Activated CD4-positive, alpha-beta memory T cell treated with anti-CD3 and anti-CD28 coated beads for 36 hours (primary cell): Measurements from ENCODE around the gene NCOA1. TPM values are rescaled to one million over a fixed set of nuclear protein-coding genes. Genes with fewer than 3 reads are reported as not detected.
"Not testable (repeated sequence)": the region's sequence is repeated elsewhere in the genome, so short reads cannot be mapped to it uniquely, and the experiment has no call there.

Experiments used
- CTCF ChIA-PET: fragments of 350-600 bp; sonication (Branson Sonifier 250); formaldehyde crosslinking; loops from one replicate; lab custom pipeline; 2021; ENCODE audit warnings: antibody characterized with exemption, inconsistent platforms; lab: Charles Lee
- POLR2A ChIA-PET: fragments of 350-600 bp; sonication (Branson Sonifier 250); formaldehyde crosslinking; loops from one replicate; lab custom pipeline; 2021; ENCODE audit warnings: antibody characterized with exemption; lab: Charles Lee
- DNase-seq: peaks from one replicate; pipeline ENCODE4 v3.0.0-alpha.2; 2020
- H3K27ac Mint-ChIP-seq: one replicate; pipeline ENCODE4 v1.8.0; 2021; ENCODE audit warnings: mixed read lengths
- H3K27me3 Mint-ChIP-seq: one replicate; pipeline ENCODE4 v1.8.0; 2021; ENCODE audit warnings: mixed read lengths
- H3K36me3 Mint-ChIP-seq: one replicate; pipeline ENCODE4 v1.8.0; 2021; ENCODE audit warnings: mixed read lengths
- H3K4me1 Mint-ChIP-seq: one replicate; pipeline ENCODE4 v1.8.0; 2021; ENCODE audit warnings: low read depth, mixed read lengths
- H3K4me3 Mint-ChIP-seq: one replicate; pipeline ENCODE4 v1.8.0; 2021; ENCODE audit warnings: mild to moderate bottlenecking, mixed read lengths
- H3K9me3 Mint-ChIP-seq: one replicate; pipeline ENCODE4 v1.8.0; 2021; ENCODE audit warnings: mixed read lengths
- intact Hi-C: fragments of 100-400 bp; cut with micrococcal nuclease; formaldehyde crosslinking; loops from one replicate; pipeline ENCODE4 v1.15.1; 2023
- total RNA-seq, 2 experiments: library from RNA; stranded (reverse); gene quantifications; one replicate each; pipeline ENCODE4 v1.2.3, GENCODE V29; 2021

The NCOA1 gene
- total RNA-seq, 2 experiments from 2014 or later: 21.3 to 24.0 TPM

DNA sequence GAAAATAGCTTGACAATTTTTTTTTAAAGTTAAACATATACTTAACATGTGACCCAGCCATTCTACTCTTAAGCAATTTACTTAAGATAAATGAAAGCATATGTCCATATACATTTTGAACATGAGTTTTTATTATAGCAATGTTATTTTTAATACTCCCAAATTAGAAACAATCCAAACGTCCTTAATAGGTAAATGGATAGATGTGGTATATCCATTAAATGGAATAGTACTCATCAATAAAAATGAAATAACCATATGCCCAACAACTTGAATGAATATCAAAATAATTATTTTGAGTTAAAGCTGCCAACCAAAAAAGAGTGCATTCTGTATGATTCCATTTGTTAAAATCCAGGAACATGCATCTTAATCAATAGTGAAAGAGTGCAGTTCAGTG lies 29.1 kb downstream of the NCOA1 start:
- H3K4me1 Mint-ChIP-seq: peaks cover 48% of the 10 kb centered on the region
- no peak overlapping the region for H3K4me3 Mint-ChIP-seq
- H3K36me3 Mint-ChIP-seq: no peaks in the 10 kb centered on the region
- ChIA-PET CTCF (interaction anchor here (0.6 to 1.2 kb wide), 5 partner anchors 8 to 455 kb away, joined by 3 to 4 read pairs (median 3); no protein-coding TSS in a partner anchor), POLR2A (interaction anchor here (0.6 to 1.9 kb wide), 4 partner anchors 29 to 688 kb away, joined by 3 to 4 read pairs (median 4); partner anchors contain the start of gene NCOA1)
- intact Hi-C loops: loop anchor here (2.0 kb wide), 2 partner anchors 27 to 183 kb away; no protein-coding TSS in a partner anchor
- DNase-seq: no peak
- no peaks in the 10 kb centered on the region for H3K27me3 Mint-ChIP-seq
- H3K27ac Mint-ChIP-seq: no peak overlapping the region
- peaks cover 4% of the 10 kb centered on the region for H3K9me3 Mint-ChIP-seq

DNA sequence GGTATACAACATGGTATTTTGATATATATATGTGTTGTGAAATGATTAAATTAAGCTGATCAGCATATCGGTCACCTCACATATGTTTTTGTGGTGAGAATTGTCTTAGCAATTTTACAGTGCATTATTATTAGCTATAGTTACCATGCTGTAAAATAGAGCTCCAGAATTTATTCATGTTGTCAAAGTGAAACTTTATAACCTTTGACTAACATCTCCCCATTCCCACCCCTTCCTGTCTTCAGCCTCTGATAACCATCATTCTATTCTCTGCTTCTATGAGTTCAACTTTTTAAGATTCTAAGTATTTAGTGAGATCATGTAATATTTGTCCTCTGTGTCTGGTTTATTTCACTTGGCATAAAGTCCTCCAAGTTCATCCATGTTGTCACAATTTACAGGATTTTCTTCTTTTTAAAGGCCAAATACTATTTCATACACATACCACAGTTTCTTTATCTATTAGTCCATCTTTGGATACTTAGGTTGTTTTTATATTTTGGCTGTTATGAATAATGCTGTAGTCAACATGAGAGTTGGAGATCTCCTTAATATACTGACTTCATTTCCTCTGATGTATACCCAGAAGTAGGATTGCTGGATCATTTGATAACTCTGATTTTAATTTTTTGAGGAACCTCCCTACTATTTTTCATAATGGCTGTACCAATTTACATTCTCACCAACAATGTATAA lies 30.3 kb downstream of the NCOA1 start:
- Mint-ChIP-seq H3K4me3 (no peak overlapping the region), H3K9me3 (peaks cover 4% of the 10 kb centered on the region), H3K27ac (peak overlapping the region; percentile 66), H3K27me3 (no peaks in the 10 kb centered on the region), H3K36me3 (no peaks in the 10 kb centered on the region), H3K4me1 (peaks cover 51% of the 10 kb centered on the region)
- no peak for DNase-seq
- intact Hi-C loops: loop anchor here (2.0 kb wide), 2 partner anchors 29 to 181 kb away; no protein-coding TSS in a partner anchor
- ChIA-PET POLR2A (interaction anchor here (0.6 to 1.9 kb wide), 6 partner anchors 9 to 115 kb away, joined by 3 to 9 read pairs (median 4); partner anchors contain the start of gene NCOA1), CTCF (interaction anchor here (0.6 to 1.2 kb wide), 4 partner anchors 9 to 56 kb away, joined by 3 to 4 read pairs (median 4); partner anchors contain the start of gene NCOA1)

DNA sequence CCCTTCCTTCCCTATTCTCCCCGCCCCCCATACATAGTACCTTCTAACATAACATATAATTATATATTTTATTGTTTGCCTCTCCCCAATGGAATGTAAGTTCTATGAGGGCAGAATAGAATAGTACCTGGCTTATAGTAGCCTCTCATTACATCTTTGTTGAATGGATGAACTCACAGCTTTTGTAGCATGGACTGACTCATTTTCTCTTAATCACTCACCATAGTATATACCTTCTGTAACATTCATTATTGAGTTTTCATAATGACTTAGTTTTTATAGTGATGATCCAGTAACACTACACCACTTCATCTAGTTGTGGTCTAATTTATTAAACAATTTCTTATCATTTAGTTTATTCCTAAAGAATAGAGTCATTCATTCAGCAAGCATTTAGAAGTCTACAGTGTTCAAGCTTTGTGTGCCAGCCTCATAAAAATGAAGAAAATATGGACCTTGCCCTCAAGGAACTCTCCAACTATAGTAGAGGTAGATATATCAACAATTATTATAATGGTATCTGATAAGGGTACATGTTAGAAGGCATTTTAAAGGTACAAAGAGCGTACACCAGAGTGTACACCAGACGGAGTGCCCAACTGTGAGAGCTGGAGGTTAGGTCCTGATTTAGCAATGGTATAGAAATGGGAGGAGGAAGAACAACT lies 31.1 kb downstream of the NCOA1 start:
- peaks cover 46% of the 10 kb centered on the region for H3K4me1 Mint-ChIP-seq
- H3K27me3 Mint-ChIP-seq: no peaks in the 10 kb centered on the region
- no peaks in the 10 kb centered on the region for H3K36me3 Mint-ChIP-seq
- H3K4me3 Mint-ChIP-seq: no peak overlapping the region
- peaks cover 4% of the 10 kb centered on the region for H3K9me3 Mint-ChIP-seq
- intact Hi-C loops: loop anchor here (1.0 to 2.0 kb wide), 5 partner anchors 10 to 181 kb away; no protein-coding TSS in a partner anchor
- ChIA-PET CTCF (interaction anchor here (0.9 kb wide), 1 partner anchor 16 kb away, joined by 6 read pairs; no protein-coding TSS in a partner anchor), POLR2A (interaction anchor here (0.6 to 1.9 kb wide), 4 partner anchors 15 to 65 kb away, joined by 3 to 9 read pairs (median 4); partner anchors contain the start of gene NCOA1)
- no peak for DNase-seq
- peak overlapping the region; percentile 66 for H3K27ac Mint-ChIP-seq

DNA sequence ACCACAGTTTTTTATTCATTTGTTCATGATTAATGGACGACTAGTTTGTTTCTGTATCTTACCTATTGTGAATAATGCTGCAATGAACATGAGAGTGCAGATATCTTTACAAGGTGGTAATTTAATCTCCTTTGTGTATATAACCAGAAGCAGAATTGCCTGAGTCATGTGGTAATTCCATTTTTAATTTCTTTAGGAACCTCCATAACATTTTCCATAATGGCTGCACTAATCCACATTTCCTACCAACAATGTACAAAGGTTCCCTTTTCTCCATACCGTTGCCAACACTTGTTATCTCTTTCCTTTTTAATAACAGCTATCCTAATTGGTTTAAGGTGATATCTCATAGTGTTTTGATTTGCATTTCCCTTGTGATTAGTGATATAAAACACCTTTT lies 36.5 kb downstream of the NCOA1 start:
- peaks cover 23% of the 10 kb centered on the region for H3K36me3 Mint-ChIP-seq
- peaks cover 18% of the 10 kb centered on the region for H3K4me1 Mint-ChIP-seq
- no peaks in the 10 kb centered on the region for H3K27me3 Mint-ChIP-seq
- peaks cover 30% of the 10 kb centered on the region for H3K9me3 Mint-ChIP-seq
- no peak overlapping the region for H3K27ac Mint-ChIP-seq
- CTCF ChIA-PET: no interaction called here
- intact Hi-C loops: no loop called here
- POLR2A ChIA-PET: no interaction called here
- no peak overlapping the region for H3K4me3 Mint-ChIP-seq
- DNase-seq: no peak

DNA sequence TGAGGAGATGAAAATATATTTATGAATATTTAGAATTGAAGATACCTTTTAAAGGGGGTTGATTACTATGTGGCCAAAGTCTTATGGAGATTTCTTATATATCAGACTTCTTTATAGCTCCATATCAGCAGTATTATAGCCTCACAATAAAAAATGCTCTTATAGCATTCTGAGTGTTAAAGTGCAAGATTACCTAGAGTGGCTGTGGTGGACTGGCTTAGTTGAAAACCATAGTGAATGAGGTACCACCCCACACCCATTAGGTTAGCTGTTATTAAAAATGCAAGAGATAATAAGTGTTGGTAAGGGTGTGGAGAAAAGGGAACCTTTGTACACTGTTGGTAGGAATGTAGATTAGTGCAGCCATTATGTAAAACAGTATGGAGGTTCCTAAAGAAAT lies 39.7 kb downstream of the NCOA1 start:
- CTCF ChIA-PET: no interaction called here
- H3K4me1 Mint-ChIP-seq: peaks cover 28% of the 10 kb centered on the region
- no peaks in the 10 kb centered on the region for H3K27me3 Mint-ChIP-seq
- POLR2A ChIA-PET: no interaction called here
- no peak overlapping the region for H3K27ac Mint-ChIP-seq
- intact Hi-C loops: no loop called here
- peaks cover 45% of the 10 kb centered on the region for H3K9me3 Mint-ChIP-seq
- no peak for DNase-seq
- peaks cover 28% of the 10 kb centered on the region for H3K36me3 Mint-ChIP-seq
- H3K4me3 Mint-ChIP-seq: no peak overlapping the region

DNA sequence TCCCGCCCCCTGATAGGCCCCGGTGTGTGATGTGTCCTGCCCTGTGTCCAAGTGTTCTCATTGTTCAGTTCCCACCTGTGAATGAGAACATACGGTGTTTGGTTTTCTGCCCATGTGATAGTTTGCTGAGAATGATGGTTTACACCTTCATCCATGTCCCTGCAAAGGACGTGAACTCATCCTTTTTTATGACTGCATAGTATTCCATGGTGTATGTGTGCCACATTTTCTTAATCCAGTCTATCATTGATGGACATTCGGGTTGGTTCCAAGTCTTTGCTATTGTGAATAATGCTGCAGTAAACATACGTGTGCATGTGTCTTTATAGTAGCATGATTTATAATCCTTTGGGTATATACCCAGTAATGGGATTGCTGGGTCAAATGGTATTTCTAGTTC lies 40.6 kb downstream of the NCOA1 start:
- Mint-ChIP-seq H3K4me1 (peaks cover 27% of the 10 kb centered on the region), H3K9me3 (peaks cover 45% of the 10 kb centered on the region), H3K36me3 (peaks cover 31% of the 10 kb centered on the region)
- H3K4me3 Mint-ChIP-seq, intact Hi-C loops, H3K27me3 Mint-ChIP-seq, CTCF ChIA-PET, DNase-seq, H3K27ac Mint-ChIP-seq, POLR2A ChIA-PET: not testable (repeated sequence)

DNA sequence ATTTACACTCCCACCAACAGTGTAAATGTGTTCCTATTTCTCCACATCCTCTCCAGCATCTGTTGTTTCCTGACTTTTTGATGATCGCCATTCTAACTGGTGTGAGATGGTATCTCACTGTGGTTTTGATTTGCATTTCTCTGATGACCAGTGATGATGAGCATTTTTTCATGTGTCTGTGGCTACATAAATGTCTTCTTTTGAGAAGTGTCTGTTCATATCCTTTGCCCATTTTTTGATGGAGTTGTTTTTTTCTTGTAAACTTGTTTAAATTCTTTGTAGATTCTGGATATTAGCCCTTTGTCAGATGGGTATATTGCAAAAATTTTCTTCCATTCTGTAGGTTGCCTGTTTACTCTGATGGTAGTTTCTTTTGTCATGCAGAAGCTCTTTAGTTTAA lies 41.0 kb downstream of the NCOA1 start:
- intact Hi-C loops, POLR2A ChIA-PET, H3K27me3 Mint-ChIP-seq, H3K27ac Mint-ChIP-seq, H3K4me3 Mint-ChIP-seq, DNase-seq, CTCF ChIA-PET: not testable (repeated sequence)
- Mint-ChIP-seq H3K36me3 (peaks cover 32% of the 10 kb centered on the region), H3K4me1 (peaks cover 29% of the 10 kb centered on the region), H3K9me3 (peaks cover 45% of the 10 kb centered on the region)

DNA sequence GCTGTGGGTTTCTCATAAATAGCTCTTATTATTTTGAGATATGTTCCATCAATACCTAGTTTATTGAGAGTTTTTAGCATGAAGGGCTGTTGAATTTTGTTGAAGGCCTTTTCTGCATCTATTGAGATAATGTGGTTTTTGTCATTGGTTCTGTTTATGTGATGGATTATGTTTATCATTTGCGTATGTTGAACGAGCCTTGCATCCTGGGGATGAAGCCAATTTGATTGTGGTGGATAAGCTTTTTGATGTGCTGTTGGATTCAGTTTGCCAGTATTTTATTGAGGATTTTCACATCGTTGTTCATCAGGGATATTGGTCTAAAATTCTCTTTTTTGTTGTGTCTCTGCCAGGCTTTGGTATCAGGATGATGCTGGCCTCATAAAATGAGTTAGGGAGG lies 42.5 kb downstream of the NCOA1 start:
- Mint-ChIP-seq H3K4me1 (peaks cover 31% of the 10 kb centered on the region), H3K36me3 (peaks cover 29% of the 10 kb centered on the region), H3K9me3 (peaks cover 45% of the 10 kb centered on the region)
- DNase-seq, H3K4me3 Mint-ChIP-seq, intact Hi-C loops, POLR2A ChIA-PET, H3K27ac Mint-ChIP-seq, CTCF ChIA-PET, H3K27me3 Mint-ChIP-seq: not testable (repeated sequence)

DNA sequence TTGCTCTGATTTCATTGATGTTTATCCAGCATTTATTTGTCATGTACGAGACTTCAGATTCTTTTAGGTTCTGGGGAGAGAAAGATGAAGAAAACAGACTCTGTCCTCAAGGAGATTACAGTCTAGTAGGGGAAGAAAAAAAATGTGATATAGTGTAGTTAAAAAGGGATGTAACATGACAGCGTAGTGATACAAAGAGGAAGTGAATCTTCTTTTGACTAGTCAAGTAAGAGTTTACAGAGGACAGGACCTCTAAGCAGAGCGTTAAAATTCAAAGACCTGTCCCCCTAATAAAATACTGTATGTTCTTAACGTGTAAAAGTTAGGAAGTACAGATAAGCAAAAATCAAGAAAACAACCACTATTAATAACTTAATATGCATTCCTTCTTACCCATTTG lies 47.7 kb downstream of the NCOA1 start:
- Mint-ChIP-seq H3K36me3 (peaks cover 19% of the 10 kb centered on the region), H3K4me1 (peaks cover 31% of the 10 kb centered on the region)

DNA sequence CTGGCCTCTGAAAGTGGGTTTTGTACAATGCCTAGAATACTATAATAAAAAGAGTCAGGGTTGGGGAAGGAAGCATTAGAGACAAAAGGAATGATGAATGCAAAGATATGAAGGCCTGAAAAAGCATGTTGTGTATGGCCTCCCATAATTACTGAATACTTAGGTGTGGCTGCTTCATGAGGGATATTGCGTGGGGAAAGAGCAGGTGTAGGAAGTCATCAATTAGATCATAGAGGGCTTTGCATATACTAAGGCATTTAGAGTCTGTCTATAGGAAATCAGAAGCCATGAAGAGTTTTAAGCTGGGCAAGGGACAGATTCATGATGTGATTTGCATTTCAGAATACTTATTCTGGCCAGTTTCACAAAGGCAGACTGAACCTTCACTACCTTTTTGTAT lies 48.2 kb downstream of the NCOA1 start:
- H3K9me3 Mint-ChIP-seq: peaks cover 33% of the 10 kb centered on the region
- ChIA-PET CTCF (no interaction called here), POLR2A (no interaction called here)
- no peak for DNase-seq
- H3K4me1 Mint-ChIP-seq: peaks cover 35% of the 10 kb centered on the region
- intact Hi-C loops: no loop called here
- H3K36me3 Mint-ChIP-seq: peaks cover 23% of the 10 kb centered on the region
- no peaks in the 10 kb centered on the region for H3K27me3 Mint-ChIP-seq
- H3K27ac Mint-ChIP-seq: no peak overlapping the region
- H3K4me3 Mint-ChIP-seq: no peak overlapping the region

More for the DNA sequence above, 47.7 kb downstream of the NCOA1 start:
- Mint-ChIP-seq H3K9me3 (peaks cover 28% of the 10 kb centered on the region), H3K4me3 (no peak overlapping the region), H3K27ac (no peak overlapping the region), H3K27me3 (no peaks in the 10 kb centered on the region)
- intact Hi-C loops: no loop called here
- no peak for DNase-seq
- CTCF ChIA-PET: no interaction called here
- POLR2A ChIA-PET: no interaction called here

DNA sequence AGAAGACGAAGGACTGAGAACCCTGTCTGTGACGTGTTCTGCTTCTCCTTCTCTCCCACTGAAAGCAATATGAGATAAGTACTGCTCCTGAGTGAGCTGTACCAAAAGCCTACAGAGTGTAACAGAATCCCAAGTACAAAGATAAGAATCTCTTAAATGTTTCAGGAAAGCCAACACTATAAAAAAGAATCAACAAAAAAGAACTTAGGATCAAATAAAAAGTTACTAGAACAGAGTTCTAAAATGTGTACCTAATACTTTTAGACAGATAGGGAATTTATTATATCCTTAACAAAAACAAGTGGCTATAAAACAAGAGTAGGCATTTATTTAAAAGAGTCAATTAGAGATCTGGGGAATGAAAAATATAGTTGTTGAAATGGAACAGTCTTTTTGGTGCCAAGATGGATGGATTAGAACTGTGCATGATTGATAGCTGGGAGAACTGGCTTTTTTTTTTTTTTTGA lies 49.0 kb downstream of the NCOA1 start:
- intact Hi-C loops: no loop called here
- H3K4me3 Mint-ChIP-seq: no peak overlapping the region
- H3K27me3 Mint-ChIP-seq: no peaks in the 10 kb centered on the region
- H3K9me3 Mint-ChIP-seq: peaks cover 31% of the 10 kb centered on the region
- peaks cover 37% of the 10 kb centered on the region for H3K4me1 Mint-ChIP-seq
- peaks cover 23% of the 10 kb centered on the region for H3K36me3 Mint-ChIP-seq
- DNase-seq: no peak
- H3K27ac Mint-ChIP-seq: no peak overlapping the region
- CTCF ChIA-PET: no interaction called here
- POLR2A ChIA-PET: no interaction called here

DNA sequence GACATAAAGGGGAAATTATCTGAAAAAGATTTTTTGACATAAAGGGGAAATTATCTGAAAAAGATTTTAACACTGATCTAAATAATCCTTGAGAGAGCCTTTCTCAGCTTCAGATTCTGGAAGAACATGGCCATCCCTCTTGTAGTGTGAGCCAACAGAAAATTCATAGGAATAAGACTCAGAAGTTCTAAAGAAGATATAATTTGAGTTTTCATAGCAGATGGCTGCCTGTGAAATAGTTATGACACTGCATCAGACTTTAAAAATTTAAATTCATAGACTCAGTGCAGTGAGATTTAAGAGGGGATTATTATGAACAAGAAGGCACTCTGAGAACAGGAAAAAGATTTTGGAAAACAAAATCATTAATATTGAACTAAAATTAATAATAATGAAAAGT lies 50.6 kb downstream of the NCOA1 start:
- intact Hi-C loops: no loop called here
- Mint-ChIP-seq H3K27me3 (no peaks in the 10 kb centered on the region), H3K9me3 (peaks cover 27% of the 10 kb centered on the region), H3K36me3 (peaks cover 18% of the 10 kb centered on the region), H3K4me1 (peaks cover 30% of the 10 kb centered on the region), H3K27ac (no peak overlapping the region), H3K4me3 (no peak overlapping the region)
- DNase-seq: no peak
- ChIA-PET CTCF (no interaction called here), POLR2A (no interaction called here)
